SK-N-SH treated with all-trans-retinoic acid at 6 μM for 48 hours (cell line): ENCODE data around the gene ASCC3.

Experiments
- ARNTL ChIP-seq: fragments of 450-650 bp; formaldehyde crosslinking; IDR thresholded peaks from 2 replicates; pipeline ENCODE4 v1.5.0; 2020; ENCODE audit warnings: low read depth, mild to moderate bottlenecking, moderate library complexity, borderline replicate concordance
- BACH2 ChIP-seq: fragments of 250-450 bp; sonication (Bioruptor Pico); IDR thresholded peaks from 2 replicates; pipeline ENCODE4 v1.9.0; 2021; ENCODE audit warnings: mild to moderate bottlenecking, borderline replicate concordance
- CSDC2 ChIP-seq: fragments of 250-450 bp; sonication (Bioruptor Pico); IDR thresholded peaks from 2 replicates; pipeline ENCODE4 v1.5.0; 2020; ENCODE audit warnings: mild to moderate bottlenecking, moderate library complexity
- ESRRG ChIP-seq: fragments of 250-450 bp; sonication (Bioruptor Pico); IDR thresholded peaks from 2 replicates; pipeline ENCODE4 v1.6.1; 2021; ENCODE audit warnings: mild to moderate bottlenecking
- GLIS3 ChIP-seq: fragments of 250-450 bp; sonication (Bioruptor Pico); IDR thresholded peaks from 2 replicates; pipeline ENCODE4 v1.5.0; 2020; ENCODE audit warnings: mild to moderate bottlenecking, moderate library complexity
- POU6F1 ChIP-seq: fragments of 250-450 bp; sonication (Bioruptor Pico); IDR thresholded peaks from 2 replicates; pipeline ENCODE4 v1.8.0; 2021; ENCODE audit warnings: low read depth, mild to moderate bottlenecking, moderate library complexity, borderline replicate concordance
- PPARA ChIP-seq: fragments of 250-450 bp; sonication (Bioruptor Pico); IDR thresholded peaks from 2 replicates; pipeline ENCODE4 v1.5.0; 2020; ENCODE audit warnings: mild to moderate bottlenecking, borderline replicate concordance
- SNAI2 ChIP-seq: fragments of 250-450 bp; sonication (Bioruptor Pico); IDR thresholded peaks from 2 replicates; pipeline ENCODE4 v1.5.0; 2020; ENCODE audit warnings: mild to moderate bottlenecking, moderate library complexity
- TOX ChIP-seq: fragments of 250-450 bp; sonication (Bioruptor Pico); IDR thresholded peaks from 2 replicates; pipeline ENCODE4 v1.8.0; 2021; ENCODE audit warnings: mild to moderate bottlenecking, moderate library complexity, borderline replicate concordance
- ZFP3 ChIP-seq: fragments of 250-450 bp; sonication (Bioruptor Pico); IDR thresholded peaks from 2 replicates; pipeline ENCODE4 v1.5.0; 2020; ENCODE audit warnings: mild to moderate bottlenecking, moderate library complexity
- ZNF70 ChIP-seq: fragments of 450-650 bp; formaldehyde crosslinking; IDR thresholded peaks from 2 replicates; pipeline ENCODE4 v1.5.0; 2020; ENCODE audit warnings: mild to moderate bottlenecking, moderate library complexity
- TF ChIP-seq, protein P1 (sequence below): fragments of 250-450 bp; sonication (Bioruptor Pico); IDR thresholded peaks from 2 replicates; pipeline ENCODE4 v1.8.0; 2020; ENCODE audit warnings: mild to moderate bottlenecking, moderate library complexity, borderline replicate concordance
- TF ChIP-seq, protein P2 (sequence below): fragments of 250-450 bp; sonication (Bioruptor Pico); IDR thresholded peaks from 2 replicates; pipeline ENCODE4 v1.5.1; 2020; ENCODE audit warnings: low read depth, mild to moderate bottlenecking, moderate library complexity

DNA sequence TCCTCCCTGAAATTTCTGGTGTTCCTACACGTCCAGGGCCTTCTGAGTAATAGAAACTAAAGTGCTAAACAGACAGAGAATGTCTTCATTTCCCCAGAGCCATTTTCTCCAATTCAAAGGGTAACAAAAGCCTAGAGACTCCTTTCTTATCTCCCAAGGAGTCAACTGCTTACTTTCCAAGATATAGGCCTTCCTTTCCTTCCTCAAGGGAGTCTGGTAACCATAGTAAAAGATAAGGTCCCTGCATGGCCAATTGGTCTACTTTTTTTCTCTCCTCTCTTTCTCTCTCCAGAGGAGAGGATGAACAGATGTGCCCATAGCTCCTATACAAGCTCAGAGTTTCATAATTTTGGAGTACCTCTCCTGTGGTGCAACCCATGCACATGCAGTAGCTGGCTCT lies 185.7 kb downstream of the ASCC3 start:
- TF ChIP-seq PPARA: no peak
- no peak for TF ChIP-seq ZNF70
- TF ChIP-seq, protein P1, sequence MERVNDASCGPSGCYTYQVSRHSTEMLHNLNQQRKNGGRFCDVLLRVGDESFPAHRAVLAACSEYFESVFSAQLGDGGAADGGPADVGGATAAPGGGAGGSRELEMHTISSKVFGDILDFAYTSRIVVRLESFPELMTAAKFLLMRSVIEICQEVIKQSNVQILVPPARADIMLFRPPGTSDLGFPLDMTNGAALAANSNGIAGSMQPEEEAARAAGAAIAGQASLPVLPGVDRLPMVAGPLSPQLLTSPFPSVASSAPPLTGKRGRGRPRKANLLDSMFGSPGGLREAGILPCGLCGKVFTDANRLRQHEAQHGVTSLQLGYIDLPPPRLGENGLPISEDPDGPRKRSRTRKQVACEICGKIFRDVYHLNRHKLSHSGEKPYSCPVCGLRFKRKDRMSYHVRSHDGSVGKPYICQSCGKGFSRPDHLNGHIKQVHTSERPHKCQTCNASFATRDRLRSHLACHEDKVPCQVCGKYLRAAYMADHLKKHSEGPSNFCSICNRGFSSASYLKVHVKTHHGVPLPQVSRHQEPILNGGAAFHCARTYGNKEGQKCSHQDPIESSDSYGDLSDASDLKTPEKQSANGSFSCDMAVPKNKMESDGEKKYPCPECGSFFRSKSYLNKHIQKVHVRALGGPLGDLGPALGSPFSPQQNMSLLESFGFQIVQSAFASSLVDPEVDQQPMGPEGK: no peak
- no peak for TF ChIP-seq SNAI2 (CRISPR knock-in tag)
- TF ChIP-seq ARNTL: no peak
- TF ChIP-seq ZFP3 (CRISPR knock-in tag): no peak
- no peak for TF ChIP-seq BACH2
- TF ChIP-seq TOX (CRISPR knock-in tag): no peak
- no peak for TF ChIP-seq GLIS3 (CRISPR knock-in tag)
- TF ChIP-seq CSDC2 (CRISPR knock-in tag): no peak
- TF ChIP-seq, protein P2, sequence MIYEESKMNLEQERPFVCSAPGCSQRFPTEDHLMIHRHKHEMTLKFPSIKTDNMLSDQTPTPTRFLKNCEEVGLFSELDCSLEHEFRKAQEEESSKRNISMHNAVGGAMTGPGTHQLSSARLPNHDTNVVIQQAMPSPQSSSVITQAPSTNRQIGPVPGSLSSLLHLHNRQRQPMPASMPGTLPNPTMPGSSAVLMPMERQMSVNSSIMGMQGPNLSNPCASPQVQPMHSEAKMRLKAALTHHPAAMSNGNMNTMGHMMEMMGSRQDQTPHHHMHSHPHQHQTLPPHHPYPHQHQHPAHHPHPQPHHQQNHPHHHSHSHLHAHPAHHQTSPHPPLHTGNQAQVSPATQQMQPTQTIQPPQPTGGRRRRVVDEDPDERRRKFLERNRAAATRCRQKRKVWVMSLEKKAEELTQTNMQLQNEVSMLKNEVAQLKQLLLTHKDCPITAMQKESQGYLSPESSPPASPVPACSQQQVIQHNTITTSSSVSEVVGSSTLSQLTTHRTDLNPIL (CRISPR knock-in tag): no peak
- TF ChIP-seq POU6F1 (CRISPR knock-in tag): no peak
- no peak for TF ChIP-seq ESRRG (CRISPR knock-in tag)
